GM12875 (cell line): ENCODE results near the gene TMLHE.

ENCODE experiments used
- H3K4me3 ChIP-seq: one replicate; pipeline ENCODE4 v1.5.1; 2011; ENCODE audit warnings: low read depth, low read length, control low read depth
- CTCF ChIP-seq: IDR thresholded peaks from 2 replicates; pipeline ENCODE4 v1.5.1; 2011; ENCODE audit warnings: low read depth, mild to moderate bottlenecking, control low read depth, inconsistent platforms, low read length, moderate library complexity, borderline replicate concordance; ENCODE audit not compliant: insufficient read depth

TMLHE gene

DNA sequence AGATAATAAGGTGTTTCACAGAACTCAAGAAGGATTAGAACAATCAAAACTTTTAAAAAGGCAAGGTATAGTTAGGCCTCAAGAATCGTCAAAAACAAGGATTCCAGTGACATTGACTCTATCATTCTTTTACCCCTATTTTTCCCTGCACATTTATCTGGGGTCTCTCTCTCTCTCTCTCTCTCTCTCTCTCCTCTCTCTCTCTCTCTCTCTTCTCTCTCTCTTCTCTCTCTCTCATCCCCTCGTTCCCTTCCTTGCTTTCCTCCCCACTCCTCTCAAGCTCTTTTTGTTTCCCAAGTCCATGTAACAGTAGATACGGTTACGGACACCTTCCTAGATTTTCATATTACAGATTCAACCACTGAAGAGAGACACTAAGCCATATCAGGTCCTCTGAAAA, 3.2 kb upstream of the TMLHE start:
- no peak for TF ChIP-seq CTCF
- no peak overlapping the region for H3K4me3 ChIP-seq

DNA sequence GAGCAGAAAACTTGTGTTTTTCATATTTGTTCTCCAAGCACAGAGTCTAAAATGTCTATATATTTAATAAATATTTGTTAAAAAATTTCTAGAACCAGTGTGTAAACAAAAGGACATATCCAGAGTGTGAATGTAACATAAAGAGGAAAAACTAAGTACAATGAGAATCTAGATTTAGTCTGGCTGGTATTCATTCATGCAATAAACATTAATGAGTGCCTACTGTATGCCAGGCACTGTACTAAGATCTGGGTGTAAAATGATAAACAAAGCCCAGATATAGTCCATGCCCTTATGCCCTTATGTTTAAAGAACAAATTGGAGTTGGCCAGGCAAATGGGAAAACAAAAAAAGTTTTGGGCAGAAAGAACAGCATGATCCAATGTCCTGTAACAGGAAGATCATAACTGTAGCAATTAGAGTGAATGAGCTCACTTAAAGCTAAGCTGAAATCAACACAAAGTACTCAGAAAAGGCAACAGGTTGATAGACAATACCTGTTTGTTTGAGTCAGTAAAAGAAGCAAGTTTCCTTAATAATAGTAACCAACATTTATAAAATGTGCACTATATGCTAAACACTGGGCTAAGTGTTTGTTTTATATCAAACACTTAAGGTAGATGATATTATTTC, 1.3 kb upstream of the TMLHE start:
- no peak overlapping the region for H3K4me3 ChIP-seq
- no peak for TF ChIP-seq CTCF

DNA sequence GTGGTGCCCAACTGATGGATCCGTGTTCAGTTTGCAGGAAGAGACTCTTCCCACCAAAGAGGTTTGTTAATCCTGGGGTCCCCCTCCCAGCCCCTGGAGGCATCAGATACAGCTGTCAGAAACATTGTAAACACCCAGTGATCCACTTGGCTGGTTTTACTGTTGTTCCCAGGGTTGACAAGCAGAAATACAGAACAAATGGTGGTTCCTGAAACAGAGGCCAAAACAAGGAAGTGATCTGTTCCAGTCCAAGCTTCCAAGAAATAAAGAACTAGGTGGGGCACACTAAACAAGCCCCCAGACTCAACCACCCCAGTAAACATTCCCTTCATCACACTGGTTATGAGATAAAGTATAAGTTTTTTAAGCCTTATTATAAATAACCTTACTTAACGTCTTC, 1.4 kb downstream of the TMLHE start:
- no peak for TF ChIP-seq CTCF
- no peak overlapping the region for H3K4me3 ChIP-seq

DNA sequence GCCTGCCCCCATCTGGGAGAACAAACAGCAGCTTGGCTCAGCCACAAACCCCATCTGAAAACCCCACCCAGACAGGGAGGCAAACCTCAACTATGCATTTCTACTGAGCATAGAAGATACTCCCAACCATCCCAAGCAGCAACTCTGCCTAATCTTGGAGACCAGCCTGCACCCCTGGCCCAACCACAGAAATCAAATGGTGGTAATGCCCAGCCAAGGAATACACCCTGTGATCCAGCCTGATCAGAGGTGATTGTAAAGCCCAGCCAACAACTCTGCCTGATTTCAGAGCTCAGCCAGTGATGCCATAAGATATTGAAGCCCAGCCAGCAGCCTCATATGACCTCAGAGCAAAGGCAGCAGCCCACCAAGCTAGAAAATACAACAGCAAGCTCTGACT, 19.8 kb downstream of the TMLHE start:
- no peak for TF ChIP-seq CTCF
- no peak overlapping the region for H3K4me3 ChIP-seq

- H3K4me3 ChIP-seq, result no peak overlapping the region
- TF ChIP-seq CTCF, result no peak
These were observed 20.4 kb downstream of the TMLHE start for GRCh38 chrX:155592331-155592730.

- TF ChIP-seq CTCF, result no peak
- H3K4me3 ChIP-seq, result no peak overlapping the region
These were observed 35.1 kb downstream of the TMLHE start for GRCh38 chrX:155577682-155578081.

DNA sequence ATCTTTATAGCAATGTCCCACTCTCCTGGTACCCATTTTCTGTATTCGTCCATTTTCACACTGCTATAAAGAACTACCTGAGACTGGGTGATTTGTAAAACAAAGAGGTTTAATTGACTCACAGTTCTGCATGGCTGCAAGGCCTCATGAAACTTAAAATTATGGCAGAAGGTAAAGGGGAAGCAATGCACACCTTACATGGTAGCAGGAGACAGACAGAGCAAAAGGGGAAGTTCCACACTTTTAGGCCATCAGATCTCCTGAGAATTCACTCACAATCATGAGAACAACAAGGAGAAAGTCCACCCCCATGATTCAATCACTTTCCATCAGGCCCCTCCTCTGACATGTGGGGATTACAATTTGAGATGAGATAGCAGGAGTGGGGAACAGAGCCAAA, 49.7 kb downstream of the TMLHE start:
- no peak overlapping the region for H3K4me3 ChIP-seq
- no peak for TF ChIP-seq CTCF
